Suppressor macrophage treated with lipopolysaccharide for 1 hour (primary cell): ENCODE measurements around the gene APH1B.
"Not testable (repeated sequence)": the region's sequence is repeated elsewhere in the genome, so short reads cannot be mapped to it uniquely, and the experiment has no call there.

Experiments
- DNase-seq, 3 donors: peaks; one replicate each; pipeline ENCODE4 v3.0.0-alpha.2; 2020 to 2022

APH1B gene

DNA sequence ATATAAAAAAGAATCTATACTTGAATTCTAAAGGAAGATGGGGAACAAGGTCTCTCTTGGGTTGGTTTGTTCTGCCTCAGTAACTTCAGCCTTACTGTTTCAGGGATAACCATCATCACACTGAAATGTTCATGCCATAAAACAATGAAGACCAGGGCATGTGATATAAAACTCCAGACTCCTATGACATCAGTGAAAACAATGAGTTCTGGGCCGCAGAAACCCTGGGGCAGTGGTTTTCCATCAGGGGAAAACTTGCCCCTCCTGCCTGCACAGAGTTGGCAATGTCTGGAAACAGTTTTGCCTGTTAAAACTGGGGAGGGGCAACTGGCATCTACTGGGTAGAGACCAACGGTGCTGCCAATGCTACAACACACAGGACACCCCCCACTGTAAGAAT lies 57.4 kb downstream of the APH1B start:
- DNase-seq = no peak

DNA sequence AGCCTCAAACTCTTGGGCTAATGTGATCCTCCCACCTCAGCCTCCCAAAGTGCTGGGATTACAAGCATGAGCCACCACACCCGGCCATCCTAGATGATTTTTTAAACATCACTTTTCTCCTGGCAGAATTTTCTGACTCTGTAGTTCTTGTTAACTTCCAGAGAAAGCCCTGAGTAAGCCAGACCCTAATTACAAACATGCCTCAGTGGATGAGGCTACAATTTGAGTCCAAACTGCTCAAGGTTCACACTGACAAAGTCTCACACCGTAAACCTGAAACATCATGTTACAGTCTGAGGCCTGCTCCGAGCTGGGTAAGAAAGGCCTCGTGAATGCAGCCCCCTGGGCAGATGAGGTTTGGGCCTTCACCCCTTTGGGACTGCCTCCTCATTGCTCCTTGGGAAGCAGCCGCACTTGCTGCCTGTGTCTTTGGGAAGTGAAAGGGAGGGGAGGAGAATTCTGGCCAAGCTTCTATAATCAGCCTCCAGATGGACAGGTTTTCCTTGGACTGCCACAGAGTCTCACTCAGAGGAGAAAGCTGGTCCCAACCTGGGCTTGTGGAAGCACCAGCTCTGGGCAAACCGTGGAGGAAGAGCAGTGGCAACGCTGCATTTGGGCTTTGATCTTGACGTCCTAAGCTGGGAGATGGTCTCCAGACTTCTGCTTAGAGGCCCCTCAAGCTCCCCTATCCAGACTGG lies 58.3 kb downstream of the APH1B start:
- no peak for DNase-seq

DNA sequence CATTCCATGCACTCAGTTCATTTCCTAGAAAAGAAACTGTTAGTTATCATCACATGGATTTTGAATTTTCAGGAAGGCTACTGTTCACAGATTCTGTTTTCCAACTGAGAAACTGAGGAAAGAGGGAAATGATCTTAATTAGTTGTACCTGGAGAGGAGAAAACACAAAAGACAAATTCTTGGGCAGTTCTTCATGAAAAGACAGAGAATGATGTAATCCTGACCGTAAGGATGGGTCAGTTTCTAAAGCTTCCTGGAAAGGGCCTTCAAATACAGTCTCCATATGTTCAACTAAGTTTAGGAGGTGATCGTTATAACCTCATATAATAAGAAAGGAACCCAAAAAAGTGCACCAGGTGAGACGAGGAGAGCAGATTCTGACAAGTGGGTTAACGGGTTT lies 59.6 kb downstream of the APH1B start:
- DNase-seq = no peak

DNA sequence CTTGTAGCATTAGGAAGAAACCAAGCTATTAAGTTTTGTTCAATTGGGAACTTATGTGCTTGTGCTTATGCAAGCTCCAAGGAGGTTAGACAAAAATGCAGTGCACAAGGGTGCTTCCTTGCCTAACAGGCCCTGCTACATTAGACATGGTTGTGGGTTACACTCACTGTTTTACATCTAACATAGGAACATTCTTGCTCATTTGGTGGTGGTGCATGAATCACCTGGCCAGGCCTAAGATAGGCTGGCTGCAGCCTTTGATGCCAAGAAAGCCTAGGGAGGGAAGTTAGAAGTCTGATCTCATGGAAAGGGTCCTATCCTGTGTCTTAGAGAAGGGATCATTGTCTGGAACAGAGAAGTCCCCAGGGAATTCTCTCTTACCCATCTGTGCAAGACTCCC lies 60.8 kb downstream of the APH1B start:
- no peak for DNase-seq

DNA sequence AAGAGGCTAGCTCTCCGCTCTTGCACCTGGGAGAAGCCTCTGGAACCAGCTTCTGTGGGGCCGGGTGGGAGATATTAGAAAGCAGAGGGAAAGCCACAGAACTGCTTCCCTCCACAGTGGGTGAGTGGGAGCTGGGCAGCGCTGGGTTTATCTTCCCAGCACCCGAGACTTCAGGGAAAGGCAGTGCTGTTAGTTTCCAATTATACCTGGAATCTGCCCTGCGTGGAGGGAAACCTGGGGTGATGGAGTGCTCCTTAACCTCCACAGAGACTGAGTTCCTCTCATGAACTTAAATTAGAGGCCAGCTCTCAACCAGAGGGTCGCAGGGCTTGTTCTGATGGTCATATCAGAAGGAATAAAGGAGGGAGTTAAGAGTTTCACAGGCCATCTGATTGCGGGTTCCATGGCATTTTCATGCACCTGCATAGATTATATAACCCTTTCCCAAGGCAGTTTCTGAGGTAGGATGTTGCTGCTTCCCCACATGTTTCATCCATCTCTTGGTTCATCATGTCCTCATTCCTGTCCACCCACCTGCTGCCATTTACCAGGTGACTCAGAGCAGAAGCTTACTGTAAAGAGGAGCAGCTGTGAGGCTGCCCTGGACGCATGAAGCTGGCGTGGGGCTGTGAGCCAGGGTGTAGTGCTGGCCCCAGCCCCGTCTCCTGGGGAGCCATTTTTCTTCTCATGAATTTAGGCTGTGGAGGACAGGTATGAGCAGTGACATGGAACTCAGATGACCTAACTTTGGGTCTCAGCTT lies 61.8 kb downstream of the APH1B start:
- DNase-seq = no peak

DNA sequence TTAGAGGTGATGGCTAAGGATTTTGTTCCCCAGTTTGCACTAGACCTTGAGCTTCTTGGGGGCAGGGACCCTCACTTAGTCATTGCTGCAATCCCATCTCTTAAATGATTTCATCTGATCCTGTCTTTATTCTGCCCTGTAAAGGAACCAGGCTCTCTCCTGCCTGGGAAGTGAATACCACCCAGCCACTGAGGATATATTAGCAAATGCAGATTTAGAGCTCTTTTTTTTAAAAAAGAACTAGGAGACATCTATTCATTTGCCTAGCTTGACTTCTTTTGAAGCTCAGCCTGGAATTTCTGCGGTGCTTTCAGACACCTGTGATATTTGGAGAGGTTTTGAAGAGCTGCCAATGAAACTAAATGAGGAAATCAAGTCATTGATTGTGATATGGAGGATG lies 62.4 kb downstream of the APH1B start:
- no peak for DNase-seq

DNA sequence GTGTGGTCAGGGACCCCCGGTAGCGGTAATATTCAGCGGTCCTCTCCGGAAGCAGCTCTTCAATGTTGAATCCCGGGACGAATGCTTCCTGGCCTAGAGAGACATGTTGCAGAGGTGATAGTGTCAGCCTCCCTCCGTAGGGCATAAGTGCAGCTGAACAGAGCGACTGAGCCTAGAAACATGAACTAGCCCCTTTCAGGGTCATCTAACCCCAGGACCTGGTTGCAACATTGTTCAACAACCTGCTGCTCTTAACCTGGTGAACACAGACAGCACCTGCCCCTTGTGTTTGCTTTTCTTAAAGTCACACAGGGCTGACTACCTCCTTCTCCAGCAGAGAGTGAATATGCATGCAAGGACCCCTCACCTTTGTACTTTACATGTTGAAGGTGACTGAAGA lies 62.9 kb downstream of the APH1B start:
- DNase-seq = no peak

DNA sequence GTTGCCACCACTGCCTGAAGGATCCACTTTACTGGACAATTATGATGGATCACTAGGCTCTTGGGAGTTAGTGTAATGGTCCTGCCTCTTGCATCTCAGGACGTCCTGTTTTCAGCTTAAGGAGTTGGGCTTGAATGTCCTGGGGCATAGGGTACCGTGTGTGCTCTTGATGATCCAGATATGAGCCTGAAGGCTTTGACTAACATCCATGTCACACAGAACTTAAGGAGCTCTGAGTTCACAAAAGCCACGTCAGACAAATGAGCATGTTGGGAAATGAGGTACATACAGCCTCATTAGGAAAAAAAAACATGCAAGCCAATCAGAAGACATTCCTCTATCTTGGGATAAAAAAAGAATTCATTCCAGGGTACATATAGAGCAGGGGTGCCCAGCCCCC lies 63.5 kb downstream of the APH1B start:
- DNase-seq = no peak

DNA sequence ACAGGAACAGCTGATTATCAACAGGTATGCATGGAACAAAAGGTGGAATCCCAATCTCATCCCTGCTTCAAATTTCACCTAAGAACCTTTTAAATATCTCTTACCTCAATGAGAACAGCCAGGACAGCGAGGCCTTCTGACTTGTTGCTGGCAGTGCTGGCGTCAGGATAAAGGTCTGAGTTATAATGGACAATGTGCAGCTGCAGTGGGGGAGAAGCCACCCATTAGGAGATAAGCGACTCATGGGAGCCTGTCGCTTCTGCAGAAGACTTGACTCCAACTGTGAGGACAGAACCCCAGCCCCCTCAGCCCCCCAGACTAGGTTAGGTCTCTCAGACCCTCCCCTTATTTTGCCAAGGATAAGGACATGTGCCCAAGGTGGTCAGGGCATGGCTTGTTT lies 64.5 kb downstream of the APH1B start:
- no peak for DNase-seq

DNA sequence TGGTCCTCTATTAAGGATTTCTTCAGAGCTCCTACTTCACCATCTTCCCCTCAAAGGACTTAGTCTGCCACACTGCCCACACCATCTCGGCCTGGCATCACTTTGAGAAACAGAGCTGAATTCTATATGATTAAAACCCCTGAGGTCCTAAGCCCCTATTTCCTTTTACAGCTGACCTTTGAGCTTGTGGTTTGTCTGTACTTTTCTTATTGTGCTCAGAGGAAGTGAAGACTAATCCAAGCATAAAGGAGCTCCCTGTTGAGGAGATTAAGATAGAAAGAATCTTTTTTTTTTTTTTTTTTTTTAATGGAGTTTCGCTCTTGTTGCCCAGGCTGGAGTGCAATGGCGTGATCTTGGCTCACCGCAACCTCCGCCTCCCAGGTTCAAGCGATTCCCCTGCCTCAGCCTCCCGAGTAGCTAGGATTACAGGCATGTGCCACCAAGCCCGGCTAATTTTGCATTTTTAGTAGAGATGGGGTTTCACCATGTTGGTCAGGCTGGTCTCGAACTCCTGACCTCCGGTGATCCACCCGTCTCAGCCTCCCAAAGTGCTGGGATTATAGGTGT lies 65.7 kb downstream of the APH1B start:
- not testable (repeated sequence) for DNase-seq

DNA sequence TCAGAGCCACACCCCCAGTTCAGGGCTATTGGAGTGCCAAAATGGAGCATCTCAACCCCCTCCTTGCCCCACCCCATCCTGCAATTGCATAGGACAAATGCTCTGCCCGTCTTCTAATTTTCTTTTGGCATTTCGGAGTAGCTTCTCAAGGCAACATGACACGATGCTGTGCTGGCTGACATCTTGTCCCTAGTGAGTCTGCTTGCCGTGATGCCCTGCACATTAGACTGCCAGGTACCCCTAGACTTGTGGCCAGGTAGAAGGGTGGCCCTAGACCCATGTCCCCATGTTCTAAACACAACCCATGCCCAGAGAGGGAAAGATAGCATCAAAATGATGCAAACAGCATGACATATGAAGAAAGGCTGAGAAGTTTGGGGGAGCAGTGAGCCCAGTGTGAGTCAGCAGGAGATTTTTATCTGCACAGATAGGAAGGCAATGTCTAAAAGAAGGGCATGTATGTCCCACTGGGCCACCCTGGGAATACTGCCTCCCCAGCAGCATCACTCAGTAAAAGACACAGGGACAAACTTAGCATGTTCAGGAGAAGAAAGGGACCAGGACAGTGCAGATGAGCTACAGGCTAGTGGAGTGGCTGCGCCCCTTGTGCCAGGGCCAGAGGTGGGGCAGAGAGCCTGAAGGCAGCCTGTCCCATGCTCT lies 67.5 kb downstream of the APH1B start:
- no peak for DNase-seq

DNA sequence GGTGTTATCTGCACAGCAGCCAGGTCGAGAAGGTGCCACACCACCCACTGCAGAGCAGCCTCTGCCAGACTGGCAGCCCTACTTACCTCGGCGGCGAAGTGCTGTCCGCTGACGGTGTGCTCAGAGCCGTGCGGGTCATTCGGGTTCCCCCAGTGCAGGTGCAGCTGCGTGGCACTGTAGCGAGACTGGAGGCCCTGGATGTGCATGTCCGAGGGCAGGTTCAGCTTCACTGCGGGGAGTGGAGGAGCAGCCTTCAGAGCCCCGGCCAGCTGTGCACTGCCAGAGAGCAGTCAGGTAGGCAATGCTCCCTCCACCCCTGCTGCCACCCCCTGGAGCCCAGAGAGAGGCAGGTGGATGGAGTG lies 68.0 kb downstream of the APH1B start:
- DNase-seq = no peak

DNA sequence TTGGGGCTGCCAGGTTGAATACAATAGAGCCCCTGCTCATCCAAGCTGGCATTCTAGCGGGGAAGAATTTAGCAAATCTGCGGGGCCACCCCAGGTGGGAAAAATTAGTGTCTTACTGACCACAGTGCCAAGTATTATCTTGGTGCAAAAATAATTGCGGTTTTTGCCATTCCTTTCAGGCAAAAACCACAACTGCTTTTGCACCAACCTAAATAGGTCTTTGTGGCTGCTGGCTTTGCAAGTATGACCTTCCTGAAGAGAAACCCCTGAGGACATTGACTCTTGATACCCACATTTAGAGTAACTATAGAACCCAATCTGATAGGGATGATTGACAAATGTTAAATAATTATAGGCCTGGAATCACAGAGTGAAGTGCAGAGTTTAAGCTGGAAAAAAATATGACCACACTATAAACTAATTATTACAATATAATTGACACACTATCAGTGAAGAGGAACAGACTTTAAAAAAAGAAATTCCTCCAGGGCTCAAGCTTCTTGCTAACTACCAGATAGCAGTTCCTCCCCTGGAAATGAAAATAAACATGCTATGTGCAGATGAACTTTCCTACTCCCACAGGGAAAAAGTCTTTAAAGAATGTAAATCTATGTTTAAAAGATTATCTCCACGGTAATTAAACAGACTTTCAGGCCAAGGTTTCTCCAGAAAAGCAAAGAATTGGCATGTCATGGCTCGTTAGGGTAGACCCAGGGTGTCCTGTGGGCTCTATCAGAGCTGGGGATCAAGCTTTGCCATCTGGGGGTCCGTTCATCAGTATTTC lies 69.9 kb downstream of the APH1B start:
- no peak for DNase-seq

DNA sequence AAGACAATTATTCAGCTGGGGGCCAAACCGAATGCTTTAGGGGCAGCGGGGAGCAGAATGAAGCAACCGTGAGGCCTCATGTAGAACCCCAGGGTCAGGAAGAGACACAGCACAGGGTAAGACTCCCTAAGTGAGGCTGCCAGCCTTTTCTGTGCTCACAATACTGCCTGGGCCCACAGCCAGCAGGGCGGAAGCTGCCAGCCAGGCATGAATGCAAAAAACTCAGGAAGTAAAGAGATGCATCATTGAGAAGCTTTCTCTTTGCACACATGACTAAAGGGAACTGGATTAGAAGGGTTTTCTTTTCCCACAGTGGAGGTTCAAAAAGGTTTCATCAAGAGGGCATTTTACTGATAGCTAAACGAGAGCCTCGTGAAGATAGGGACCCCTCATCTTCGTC lies 71.0 kb downstream of the APH1B start:
- peak; percentile 73 to 85 (median 78) for DNase-seq

DNA sequence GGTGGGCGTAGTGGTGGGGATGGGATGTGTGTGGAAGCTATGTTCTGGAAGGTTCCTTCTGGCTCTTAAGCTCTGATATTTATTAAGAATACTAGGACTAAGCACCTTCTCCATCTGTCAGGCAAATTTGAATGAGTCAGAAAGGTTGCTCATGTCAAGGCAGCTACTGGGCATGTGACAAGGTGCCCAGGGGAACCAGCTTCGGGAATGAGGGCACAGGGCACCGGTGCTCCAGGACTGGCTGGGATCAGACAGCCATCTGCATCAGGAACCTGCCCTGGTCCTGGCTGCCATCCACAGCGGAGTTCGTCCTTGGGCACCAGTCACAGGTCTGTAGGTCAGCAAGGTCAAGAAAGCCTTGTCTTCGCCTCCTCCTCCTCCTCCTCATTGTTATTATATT lies 71.8 kb downstream of the APH1B start:
- peak; percentile 13 to 30 (median 29) for DNase-seq

DNA sequence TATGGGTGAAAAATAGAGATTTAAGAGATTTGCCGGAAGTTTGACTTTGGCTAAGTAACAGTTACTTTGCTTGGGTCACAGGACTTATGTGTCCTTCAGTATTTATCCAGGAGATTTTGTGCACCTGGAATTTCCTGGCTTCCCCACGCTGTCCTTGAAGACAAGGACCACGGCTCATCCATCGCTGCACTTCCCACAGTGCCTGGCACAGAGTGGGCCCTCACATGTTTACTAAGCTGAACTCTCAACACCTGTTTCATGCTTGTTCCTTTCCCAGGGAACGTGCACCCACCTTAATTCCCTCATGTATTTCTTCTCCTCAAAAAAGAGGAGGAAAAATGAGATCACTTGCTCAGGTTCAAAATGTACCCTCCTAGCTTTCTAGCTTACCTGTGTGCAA lies 72.2 kb downstream of the APH1B start:
- DNase-seq = no peak

DNA sequence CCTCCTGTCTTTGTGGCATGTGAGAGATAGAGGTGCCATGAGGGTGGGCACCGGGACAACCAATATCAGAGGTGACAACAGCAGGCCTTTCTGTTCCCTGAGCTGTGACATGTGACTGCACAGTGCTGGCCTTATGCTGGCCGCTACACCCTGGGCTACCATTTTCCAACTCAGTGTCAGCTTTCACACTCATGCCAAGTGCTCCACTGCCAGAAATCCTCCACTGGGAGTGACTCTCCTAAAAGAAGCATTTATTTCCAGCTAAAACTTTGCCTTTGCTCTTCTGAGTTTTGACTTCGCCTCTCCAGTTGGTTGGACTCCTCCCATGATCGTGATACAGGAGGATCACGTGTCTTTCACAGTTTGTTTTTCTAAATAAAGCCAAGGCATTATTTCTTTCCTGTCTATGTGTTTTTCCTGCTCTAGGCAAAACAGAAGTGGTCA lies 72.8 kb downstream of the APH1B start:
- DNase-seq = no peak

DNA sequence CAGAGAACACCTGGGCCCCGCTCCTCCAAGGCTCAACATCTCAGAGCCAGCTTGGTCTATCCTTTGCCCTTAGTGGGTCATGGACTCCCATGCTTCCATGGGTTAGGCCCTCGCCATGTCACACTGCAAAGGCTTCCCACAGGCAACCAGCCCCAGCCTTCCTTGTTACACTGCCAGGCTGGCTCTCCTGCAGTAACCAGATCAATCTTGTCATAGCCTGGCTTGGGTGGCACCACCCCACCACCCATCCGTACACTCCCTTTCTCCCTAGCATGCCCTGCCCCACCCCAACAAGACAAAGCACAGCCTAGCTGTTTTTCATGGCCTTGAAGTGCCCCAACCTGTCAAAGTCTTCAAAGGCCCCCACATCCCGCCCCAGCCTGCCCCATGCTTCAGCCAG lies 73.8 kb downstream of the APH1B start:
- DNase-seq = no peak

DNA sequence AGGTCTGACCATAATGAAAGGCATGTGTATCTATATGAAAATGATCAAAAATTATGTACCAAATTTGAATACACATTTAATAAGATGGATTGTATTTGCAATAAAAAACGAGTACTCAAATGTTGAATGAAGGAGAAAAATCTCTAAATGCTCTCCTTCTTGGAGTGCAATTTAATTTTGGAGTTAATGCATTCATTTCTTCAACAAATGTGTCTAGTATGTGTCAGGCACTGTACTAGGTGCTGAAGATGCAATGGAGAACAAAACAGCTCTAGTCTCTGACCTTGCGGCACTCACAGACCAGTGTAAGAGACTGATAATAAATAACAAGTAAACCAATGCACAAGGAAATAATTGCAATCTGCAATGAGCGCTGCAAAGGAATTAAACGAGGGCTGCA lies 75.4 kb downstream of the APH1B start:
- DNase-seq = no peak

DNA sequence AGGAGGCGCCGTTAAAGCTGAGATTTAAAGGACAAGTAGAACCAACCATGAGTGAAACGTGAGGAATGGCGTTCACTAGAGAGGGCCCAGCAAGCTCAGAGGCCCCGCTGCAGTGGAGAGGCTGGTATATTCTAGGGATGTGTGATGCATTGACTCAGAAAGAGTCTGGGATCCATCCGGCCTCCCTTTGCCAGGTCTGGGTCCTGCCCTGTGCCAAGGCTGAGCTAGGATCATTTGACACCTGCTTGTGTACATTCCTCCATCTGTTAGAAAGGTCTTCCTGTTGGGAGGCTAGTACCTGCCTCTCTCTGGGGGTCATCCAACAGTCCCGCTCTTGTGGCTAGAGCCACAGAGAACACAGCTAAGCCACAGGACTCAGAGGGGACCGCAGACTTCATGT lies 75.9 kb downstream of the APH1B start:
- no peak for DNase-seq

DNA sequence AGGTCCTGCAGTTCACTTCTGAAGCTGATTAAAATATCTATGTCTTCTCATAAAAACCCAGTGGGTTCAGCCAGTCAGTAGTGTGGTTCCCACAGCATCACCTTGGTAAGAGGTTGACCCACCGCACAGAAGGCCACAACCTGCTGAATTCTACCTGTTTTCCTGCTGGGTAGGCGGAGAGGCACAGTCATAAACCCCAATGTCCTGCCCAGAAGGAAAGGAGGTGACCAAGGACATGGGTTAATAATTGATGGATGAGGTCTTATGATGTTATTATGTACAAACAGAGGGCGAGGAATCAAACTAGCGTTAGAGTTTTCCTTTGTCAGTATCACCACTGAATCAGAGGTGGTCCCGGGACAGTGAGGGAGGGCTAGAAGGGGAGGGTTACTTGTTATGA lies 76.5 kb downstream of the APH1B start:
- DNase-seq = no peak

DNA sequence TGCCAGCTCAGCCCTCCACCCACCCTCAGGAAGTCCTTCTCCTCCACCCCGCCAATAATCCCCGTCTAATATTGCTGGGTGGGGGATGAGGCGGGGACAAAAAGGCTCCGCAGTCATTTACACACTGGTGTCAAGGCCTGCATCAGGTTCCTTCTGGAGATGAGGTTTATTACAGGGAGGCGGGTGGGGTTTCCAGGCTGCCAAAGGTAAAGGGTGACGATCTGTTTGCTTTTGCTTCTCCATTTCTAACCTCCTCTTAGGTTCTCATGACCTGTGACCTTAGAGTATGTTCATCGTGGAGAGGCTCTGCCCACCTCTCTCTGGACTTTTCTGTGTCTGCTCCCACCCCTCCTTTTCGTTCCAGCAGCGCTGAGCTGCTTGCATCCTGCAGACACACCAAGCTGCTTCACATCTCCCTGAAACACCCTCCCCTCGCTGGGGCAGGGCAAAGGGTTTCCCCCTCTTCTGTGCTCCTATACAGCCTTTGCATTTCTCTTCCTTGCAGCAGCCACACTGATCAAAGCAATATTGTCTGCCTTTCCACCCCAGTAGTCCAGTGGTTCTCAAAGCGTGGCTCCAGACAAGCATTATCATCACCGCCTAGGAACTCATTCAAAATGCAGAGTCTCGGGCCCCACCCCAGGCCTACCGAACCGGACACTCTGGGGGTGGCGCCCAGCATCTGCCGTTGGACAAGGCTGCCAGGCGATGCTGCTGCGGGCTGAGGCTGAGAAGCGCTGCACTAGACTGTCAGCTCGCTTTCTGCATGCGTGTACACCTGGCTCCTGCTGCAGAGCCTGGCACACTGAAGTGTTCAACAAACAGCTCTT lies 77.6 kb downstream of the APH1B start:
- no peak for DNase-seq
